Neural cell (in vitro differentiated cells): ENCODE results near the gene CCSAP. TPM values are rescaled to one million over a fixed set of nuclear protein-coding genes. Genes with fewer than 3 reads are reported as not detected.

Source experiments
- H2AFZ ChIP-seq: fragments of 200-600, 300-800 bp; sonication (generic), shearing (Covaris generic); 2 replicates; pipeline ENCODE4 v1.6.0; 2014; ENCODE audit warnings: low read depth, mild to moderate bottlenecking, antibody characterized with exemption, low read length, moderate library complexity
- H3F3A ChIP-seq: fragments of 200-600 bp; shearing (Covaris generic); 2 replicates; pipeline ENCODE4 v1.6.1; 2016; ENCODE audit warnings: mild to moderate bottlenecking, moderate library complexity, mixed read lengths, antibody characterized with exemption, low read length; ENCODE audit not compliant: insufficient read depth, poor library complexity, severe bottlenecking
- H3K27ac ChIP-seq: fragments of 200-600, 300-800 bp; sonication (generic), shearing (Covaris generic); 2 replicates; pipeline ENCODE4 v1.5.1; 2014; ENCODE audit warnings: mild to moderate bottlenecking, low read length, moderate library complexity
- H3K27me3 ChIP-seq: fragments of 300-800, 200-600 bp; sonication (generic), shearing (Covaris generic); 2 replicates; pipeline ENCODE4 v1.6.0; 2014; ENCODE audit warnings: mild to moderate bottlenecking, low read depth, low read length, moderate library complexity; ENCODE audit not compliant: insufficient read depth
- H3K36me3 ChIP-seq: fragments of 300-800, 200-600 bp; sonication (generic), shearing (Covaris generic); 2 replicates; pipeline ENCODE4 v1.5.1; 2014; ENCODE audit warnings: mild to moderate bottlenecking, antibody characterized with exemption, low read length, moderate library complexity; ENCODE audit not compliant: insufficient read depth
- H3K4me2 ChIP-seq: fragments of 300-800, 200-600 bp; sonication (generic), shearing (Covaris generic); 2 replicates; pipeline ENCODE4 v1.6.0; 2014; ENCODE audit warnings: mild to moderate bottlenecking, low read length
- H3K4me3 ChIP-seq: fragments of 300-800, 200-600 bp; sonication (generic), shearing (Covaris generic); 2 replicates; pipeline ENCODE4 v1.5.1; 2014; ENCODE audit warnings: mild to moderate bottlenecking, low read length, moderate library complexity
- H3K79me2 ChIP-seq: fragments of 200-600 bp; shearing (Covaris generic); replicated peaks from 2 replicates; pipeline ENCODE4 v1.6.0; 2014; ENCODE audit warnings: mild to moderate bottlenecking, low read length, moderate library complexity; ENCODE audit not compliant: insufficient read depth
- H3K9ac ChIP-seq: fragments of 300-800, 200-600 bp; sonication (generic), shearing (Covaris generic); 2 replicates; pipeline ENCODE4 v1.6.1; 2016; ENCODE audit warnings: mild to moderate bottlenecking, low read length, mixed read lengths
- H3K9me2 ChIP-seq: fragments of 200-600 bp; shearing (Covaris generic); 2 replicates; pipeline ENCODE4 v1.6.1; 2016; ENCODE audit warnings: mild to moderate bottlenecking, low read length, mixed read lengths; ENCODE audit not compliant: insufficient read depth
- H3K9me3 ChIP-seq: fragments of 200-600, 300-800 bp; sonication (generic), shearing (Covaris generic); 2 replicates; pipeline ENCODE4 v1.6.1; 2016; ENCODE audit warnings: mild to moderate bottlenecking, mixed run types, low read length, moderate library complexity, mixed read lengths
- H4K20me1 ChIP-seq: fragments of 200-600 bp; shearing (Covaris generic); 2 replicates; pipeline ENCODE4 v1.6.1; 2016; ENCODE audit warnings: mild to moderate bottlenecking, mixed run types; ENCODE audit not compliant: insufficient read depth
- EP300 ChIP-seq: fragments of 450-650 bp; conservative IDR thresholded peaks from 2 replicates; pipeline ENCODE4 v1.6.1; 2014; ENCODE audit warnings: antibody characterized with exemption, mild to moderate bottlenecking, moderate library complexity; ENCODE audit not compliant: poor library complexity, severe bottlenecking
- EZH2 ChIP-seq: fragments of 200-600, 300-800 bp; shearing (Covaris generic), sonication (generic); IDR thresholded peaks from 2 replicates; pipeline ENCODE4 v1.6.1; 2014; ENCODE audit warnings: antibody characterized with exemption, low read length, borderline replicate concordance, mild to moderate bottlenecking; ENCODE audit not compliant: insufficient read depth, poor library complexity, severe bottlenecking
- MXI1 ChIP-seq: fragments of 450-650 bp; conservative IDR thresholded peaks from 2 replicates; pipeline ENCODE4 v1.6.1; 2014; ENCODE audit warnings: antibody characterized with exemption, mild to moderate bottlenecking; ENCODE audit not compliant: poor library complexity, severe bottlenecking
- POLR2AphosphoS5 ChIP-seq: IDR thresholded peaks from 2 replicates; pipeline ENCODE4 v1.6.1; 2012
- RAD21 ChIP-seq: fragments of 450-650 bp; conservative IDR thresholded peaks from 2 replicates; pipeline ENCODE4 v1.6.1; 2014; ENCODE audit warnings: antibody characterized with exemption, mild to moderate bottlenecking, moderate library complexity
- SMC3 ChIP-seq: fragments of 450-650 bp; conservative IDR thresholded peaks from 2 replicates; pipeline ENCODE4 v1.6.1; 2014; ENCODE audit warnings: antibody characterized with exemption, mild to moderate bottlenecking, moderate library complexity; ENCODE audit not compliant: poor library complexity
- TAF1 ChIP-seq: IDR thresholded peaks from 2 replicates; pipeline ENCODE4 v1.6.1; 2012; ENCODE audit warnings: low read depth
- polyA plus RNA-seq: library from polyadenylated mRNA; depleted of rRNA; stranded (reverse); fragments of >200 nt; gene quantifications from 2 replicates; pipeline ENCODE4 v1.2.3, GENCODE V29; 2014
- TF ChIP-seq, protein P1 (sequence below): IDR thresholded peaks from 2 replicates; pipeline ENCODE4 v1.6.1; 2012; ENCODE audit warnings: borderline replicate concordance
- TF ChIP-seq, protein P2 (sequence below): fragments of 450-650 bp; IDR thresholded peaks from 2 replicates; pipeline ENCODE4 v1.5.1; 2014; ENCODE audit warnings: antibody characterized with exemption, mild to moderate bottlenecking, moderate library complexity; ENCODE audit not compliant: poor library complexity, severe bottlenecking

The CCSAP gene
- polyA plus RNA-seq, 1 donor from 2014 or later = 66.7 TPM

DNA sequence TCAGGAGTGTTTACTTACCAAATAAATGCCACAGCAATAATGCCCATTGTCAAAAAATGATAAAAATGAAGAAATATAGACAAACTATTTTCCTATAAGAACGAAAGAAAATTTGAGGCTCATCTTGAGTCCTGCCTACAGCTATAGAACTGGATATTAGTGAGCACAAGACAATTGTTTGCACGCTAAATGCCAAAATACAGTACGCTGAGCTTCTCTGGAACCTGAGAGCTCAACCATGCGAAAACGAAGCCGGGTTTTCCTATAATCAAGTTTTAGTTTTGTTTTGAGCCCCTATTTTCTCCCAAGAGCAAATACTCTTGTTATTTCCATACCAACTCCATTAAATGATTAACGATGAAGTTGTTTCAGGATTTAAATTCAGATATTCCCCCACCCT is 42.0 kb upstream of the CCSAP start:
- no peak overlapping the region for H3K9ac ChIP-seq
- no peak for TF ChIP-seq RAD21
- no peak for TF ChIP-seq MXI1
- no peak for TF ChIP-seq POLR2AphosphoS5
- TF ChIP-seq SMC3 = no peak
- TF ChIP-seq, protein P1, sequence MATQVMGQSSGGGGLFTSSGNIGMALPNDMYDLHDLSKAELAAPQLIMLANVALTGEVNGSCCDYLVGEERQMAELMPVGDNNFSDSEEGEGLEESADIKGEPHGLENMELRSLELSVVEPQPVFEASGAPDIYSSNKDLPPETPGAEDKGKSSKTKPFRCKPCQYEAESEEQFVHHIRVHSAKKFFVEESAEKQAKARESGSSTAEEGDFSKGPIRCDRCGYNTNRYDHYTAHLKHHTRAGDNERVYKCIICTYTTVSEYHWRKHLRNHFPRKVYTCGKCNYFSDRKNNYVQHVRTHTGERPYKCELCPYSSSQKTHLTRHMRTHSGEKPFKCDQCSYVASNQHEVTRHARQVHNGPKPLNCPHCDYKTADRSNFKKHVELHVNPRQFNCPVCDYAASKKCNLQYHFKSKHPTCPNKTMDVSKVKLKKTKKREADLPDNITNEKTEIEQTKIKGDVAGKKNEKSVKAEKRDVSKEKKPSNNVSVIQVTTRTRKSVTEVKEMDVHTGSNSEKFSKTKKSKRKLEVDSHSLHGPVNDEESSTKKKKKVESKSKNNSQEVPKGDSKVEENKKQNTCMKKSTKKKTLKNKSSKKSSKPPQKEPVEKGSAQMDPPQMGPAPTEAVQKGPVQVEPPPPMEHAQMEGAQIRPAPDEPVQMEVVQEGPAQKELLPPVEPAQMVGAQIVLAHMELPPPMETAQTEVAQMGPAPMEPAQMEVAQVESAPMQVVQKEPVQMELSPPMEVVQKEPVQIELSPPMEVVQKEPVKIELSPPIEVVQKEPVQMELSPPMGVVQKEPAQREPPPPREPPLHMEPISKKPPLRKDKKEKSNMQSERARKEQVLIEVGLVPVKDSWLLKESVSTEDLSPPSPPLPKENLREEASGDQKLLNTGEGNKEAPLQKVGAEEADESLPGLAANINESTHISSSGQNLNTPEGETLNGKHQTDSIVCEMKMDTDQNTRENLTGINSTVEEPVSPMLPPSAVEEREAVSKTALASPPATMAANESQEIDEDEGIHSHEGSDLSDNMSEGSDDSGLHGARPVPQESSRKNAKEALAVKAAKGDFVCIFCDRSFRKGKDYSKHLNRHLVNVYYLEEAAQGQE = no peak
- TF ChIP-seq EP300 = no peak
- TF ChIP-seq TAF1 = no peak
- no peak for TF ChIP-seq EZH2
- TF ChIP-seq, protein P2, sequence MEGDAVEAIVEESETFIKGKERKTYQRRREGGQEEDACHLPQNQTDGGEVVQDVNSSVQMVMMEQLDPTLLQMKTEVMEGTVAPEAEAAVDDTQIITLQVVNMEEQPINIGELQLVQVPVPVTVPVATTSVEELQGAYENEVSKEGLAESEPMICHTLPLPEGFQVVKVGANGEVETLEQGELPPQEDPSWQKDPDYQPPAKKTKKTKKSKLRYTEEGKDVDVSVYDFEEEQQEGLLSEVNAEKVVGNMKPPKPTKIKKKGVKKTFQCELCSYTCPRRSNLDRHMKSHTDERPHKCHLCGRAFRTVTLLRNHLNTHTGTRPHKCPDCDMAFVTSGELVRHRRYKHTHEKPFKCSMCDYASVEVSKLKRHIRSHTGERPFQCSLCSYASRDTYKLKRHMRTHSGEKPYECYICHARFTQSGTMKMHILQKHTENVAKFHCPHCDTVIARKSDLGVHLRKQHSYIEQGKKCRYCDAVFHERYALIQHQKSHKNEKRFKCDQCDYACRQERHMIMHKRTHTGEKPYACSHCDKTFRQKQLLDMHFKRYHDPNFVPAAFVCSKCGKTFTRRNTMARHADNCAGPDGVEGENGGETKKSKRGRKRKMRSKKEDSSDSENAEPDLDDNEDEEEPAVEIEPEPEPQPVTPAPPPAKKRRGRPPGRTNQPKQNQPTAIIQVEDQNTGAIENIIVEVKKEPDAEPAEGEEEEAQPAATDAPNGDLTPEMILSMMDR = no peak
- H3F3A ChIP-seq = no peaks in the 10 kb centered on the region
- H4K20me1 ChIP-seq = no peaks in the 10 kb centered on the region
- H2AFZ ChIP-seq = no peak overlapping the region
- H3K79me2 ChIP-seq = no peaks in the 10 kb centered on the region
- H3K9me3 ChIP-seq = no peaks in the 10 kb centered on the region
- H3K4me2 ChIP-seq = no peak overlapping the region
- no peaks in the 10 kb centered on the region for H3K27me3 ChIP-seq
- H3K9me2 ChIP-seq = no peaks in the 10 kb centered on the region
- no peak overlapping the region for H3K27ac ChIP-seq
- no peaks in the 10 kb centered on the region for H3K36me3 ChIP-seq
- no peak overlapping the region for H3K4me3 ChIP-seq

DNA sequence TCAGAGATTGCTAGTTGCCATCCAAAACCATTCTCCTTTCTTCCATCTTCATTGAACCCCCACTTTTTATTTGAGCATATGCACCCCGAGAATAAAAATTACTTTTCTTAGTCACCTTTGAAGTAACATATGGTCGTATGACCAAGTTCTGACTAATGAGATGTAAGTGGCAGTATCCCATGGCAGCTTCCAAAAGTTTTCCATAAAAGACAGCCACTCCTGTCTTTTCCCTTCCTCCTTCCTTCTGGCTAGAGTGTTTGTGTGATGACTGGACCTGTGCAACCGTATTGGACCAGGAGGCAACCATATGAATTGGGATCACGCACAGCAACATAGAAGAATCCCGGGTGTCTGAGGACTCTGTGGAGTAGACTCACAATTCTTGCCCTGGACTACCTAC is 41.1 kb upstream of the CCSAP start:
- no peaks in the 10 kb centered on the region for H3K36me3 ChIP-seq
- no peak overlapping the region for H3K9ac ChIP-seq
- no peak overlapping the region for H2AFZ ChIP-seq
- no peak overlapping the region for H3K4me2 ChIP-seq
- no peaks in the 10 kb centered on the region for H3K79me2 ChIP-seq
- no peaks in the 10 kb centered on the region for H4K20me1 ChIP-seq
- H3K9me3 ChIP-seq = no peaks in the 10 kb centered on the region
- no peak overlapping the region for H3K4me3 ChIP-seq
- no peak overlapping the region for H3K27ac ChIP-seq
- no peaks in the 10 kb centered on the region for H3F3A ChIP-seq
- no peaks in the 10 kb centered on the region for H3K9me2 ChIP-seq
- H3K27me3 ChIP-seq = no peaks in the 10 kb centered on the region
- TF ChIP-seq, protein P2 = no peak
- TF ChIP-seq MXI1 (no peak), EZH2 (no peak), EP300 (no peak), TAF1 (no peak), POLR2AphosphoS5 (no peak), RAD21 (no peak), SMC3 (no peak)
- TF ChIP-seq, protein P1 = no peak
